CD4-positive, alpha-beta T cell (primary cell): ENCODE measurements around the gene GHITM. TPM values are rescaled to one million over a fixed set of nuclear protein-coding genes. Genes with fewer than 3 reads are reported as not detected.
"Not testable (repeated sequence)": the region's sequence is repeated elsewhere in the genome, so short reads cannot be mapped to it uniquely, and the experiment has no call there.

Experiments
- ATAC-seq: fragments of 200-7000 bp; cut with Tn5 transposase; one replicate; pipeline ENCODE4 v1.10.0; 2022; ENCODE audit warnings: mild to moderate bottlenecking; ENCODE audit not compliant: poor library complexity
- CTCF ChIA-PET: fragments of 350-600 bp; sonication (Branson Sonifier 250); formaldehyde crosslinking; loops from one replicate; lab custom pipeline; 2021; ENCODE audit warnings: antibody characterized with exemption, inconsistent platforms; lab: Charles Lee
- POLR2A ChIA-PET: fragments of 350-600 bp; sonication (Branson Sonifier 250); formaldehyde crosslinking; loops from one replicate; lab custom pipeline; 2021; ENCODE audit warnings: antibody characterized with exemption, inconsistent platforms; lab: Charles Lee
- DNase-seq, 14 experiments: peaks; one replicate each; pipeline ENCODE4 v3.0.0-alpha.2; 2013 to 2020; ENCODE audit warnings: mixed read lengths in 2 of 14
- H3K27ac ChIP-seq, 2 donors: one replicate each; pipeline versions ENCODE4 v1.5.1 to v1.7.0; 2013; ENCODE audit warnings: low read length in 2 of 2, low read depth in 1 of 2, mild to moderate bottlenecking in 1 of 2
- H3K27me3 ChIP-seq, 2 experiments: 1 replicate in 1 of 2; 2 replicates in 1 of 2; pipeline versions ENCODE4 v1.6.1 to v1.7.0; 2013; ENCODE audit warnings: low read length in 2 of 2, control low read depth in 1 of 2, mild to moderate bottlenecking in 1 of 2, moderate library complexity in 1 of 2; ENCODE audit not compliant: insufficient read depth in 2 of 2, control insufficient read depth in 1 of 2
- H3K36me3 ChIP-seq: one replicate; pipeline ENCODE4 v1.6.1; 2013; ENCODE audit warnings: low read length, control low read depth; ENCODE audit not compliant: insufficient read depth
- H3K4me1 ChIP-seq: one replicate; pipeline ENCODE4 v1.6.1; 2013; ENCODE audit warnings: low read length, control low read depth; ENCODE audit not compliant: insufficient read depth
- H3K4me3 ChIP-seq: one replicate; pipeline ENCODE4 v1.5.1; 2013; ENCODE audit warnings: mild to moderate bottlenecking, low read length, moderate library complexity
- H3K9me3 ChIP-seq, 2 experiments: 1 replicate in 1 of 2; 2 replicates in 1 of 2; pipeline versions ENCODE4 v1.6.1 to v1.7.0; 2013; ENCODE audit warnings: low read length in 2 of 2, mild to moderate bottlenecking in 2 of 2, control low read depth in 1 of 2, moderate library complexity in 1 of 2; ENCODE audit not compliant: control insufficient read depth in 1 of 2, insufficient read depth in 1 of 2
- H3K27ac Mint-ChIP-seq: one replicate; pipeline ENCODE4 v1.8.0; 2020; ENCODE audit warnings: mixed read lengths
- H3K27me3 Mint-ChIP-seq: one replicate; pipeline ENCODE4 v1.8.0; 2021; ENCODE audit warnings: mixed read lengths
- H3K36me3 Mint-ChIP-seq: one replicate; pipeline ENCODE4 v1.8.0; 2021; ENCODE audit warnings: low read depth, mixed read lengths
- H3K4me1 Mint-ChIP-seq: one replicate; pipeline ENCODE4 v1.8.0; 2021; ENCODE audit warnings: low read depth, mixed read lengths
- H3K4me3 Mint-ChIP-seq: one replicate; pipeline ENCODE4 v1.8.0; 2020; ENCODE audit warnings: mild to moderate bottlenecking, mixed read lengths
- H3K9me3 Mint-ChIP-seq: one replicate; pipeline ENCODE4 v1.8.0; 2020; ENCODE audit warnings: mixed read lengths
- intact Hi-C, 2 experiments: fragments of 100-400 bp; cut with DNase I in 1 of 2; cut with micrococcal nuclease in 1 of 2; formaldehyde crosslinking; loops; one replicate each; pipeline versions ENCODE4 v1.15.1 to v1.9.0; 2023 to 2025; cut with DNase I, micrococcal nuclease
- total RNA-seq, 174 experiments: library from RNA in 2 of 174; stranded (reverse) in 2 of 174; gene quantifications; one replicate each; pipeline ENCODE4 v1.2.3 and lab custom pipeline; 2021 to 2026
- TF ChIP-seq, protein P1 (sequence below): fragments of 200-600 bp; IDR thresholded peaks from one replicate; pipeline ENCODE4 v1.8.0; 2022; ENCODE audit warnings: antibody characterized with exemption, mild to moderate bottlenecking

Gene GHITM
- total RNA-seq, 2 experiments from 2014 or later: 64.7 to 67.9 TPM

GRCh38 chr10:84166620-84167288 is 27.4 kb downstream of the GHITM start:
- DNase-seq (no peak), ATAC-seq (no peak)
- H3K9me3 Mint-ChIP-seq: no peaks in the 10 kb centered on the region
- TF ChIP-seq, protein P1, sequence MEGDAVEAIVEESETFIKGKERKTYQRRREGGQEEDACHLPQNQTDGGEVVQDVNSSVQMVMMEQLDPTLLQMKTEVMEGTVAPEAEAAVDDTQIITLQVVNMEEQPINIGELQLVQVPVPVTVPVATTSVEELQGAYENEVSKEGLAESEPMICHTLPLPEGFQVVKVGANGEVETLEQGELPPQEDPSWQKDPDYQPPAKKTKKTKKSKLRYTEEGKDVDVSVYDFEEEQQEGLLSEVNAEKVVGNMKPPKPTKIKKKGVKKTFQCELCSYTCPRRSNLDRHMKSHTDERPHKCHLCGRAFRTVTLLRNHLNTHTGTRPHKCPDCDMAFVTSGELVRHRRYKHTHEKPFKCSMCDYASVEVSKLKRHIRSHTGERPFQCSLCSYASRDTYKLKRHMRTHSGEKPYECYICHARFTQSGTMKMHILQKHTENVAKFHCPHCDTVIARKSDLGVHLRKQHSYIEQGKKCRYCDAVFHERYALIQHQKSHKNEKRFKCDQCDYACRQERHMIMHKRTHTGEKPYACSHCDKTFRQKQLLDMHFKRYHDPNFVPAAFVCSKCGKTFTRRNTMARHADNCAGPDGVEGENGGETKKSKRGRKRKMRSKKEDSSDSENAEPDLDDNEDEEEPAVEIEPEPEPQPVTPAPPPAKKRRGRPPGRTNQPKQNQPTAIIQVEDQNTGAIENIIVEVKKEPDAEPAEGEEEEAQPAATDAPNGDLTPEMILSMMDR: no peak
- Histone ChIP-seq H3K4me1 (no peaks in the 10 kb centered on the region), H3K27ac (no peak overlapping the region), H3K27me3 (no peaks in the 10 kb centered on the region), H3K9me3 (peaks cover 0 to 7% of the 10 kb centered on the region in 2 experiments), H3K36me3 (no peaks in the 10 kb centered on the region), H3K4me3 (no peak overlapping the region)
- ChIA-PET POLR2A (no interaction called here), CTCF (interaction anchor here (1.5 kb wide), 1 partner anchor 11 kb away, joined by 3 read pairs; no protein-coding TSS in a partner anchor)
- intact Hi-C loops: no loop called here
- no peaks in the 10 kb centered on the region for H3K36me3 Mint-ChIP-seq
- H3K27me3 Mint-ChIP-seq: peaks cover 4% of the 10 kb centered on the region
- H3K27ac Mint-ChIP-seq: no peak overlapping the region
- no peak overlapping the region for H3K4me3 Mint-ChIP-seq
- no peaks in the 10 kb centered on the region for H3K4me1 Mint-ChIP-seq

DNA sequence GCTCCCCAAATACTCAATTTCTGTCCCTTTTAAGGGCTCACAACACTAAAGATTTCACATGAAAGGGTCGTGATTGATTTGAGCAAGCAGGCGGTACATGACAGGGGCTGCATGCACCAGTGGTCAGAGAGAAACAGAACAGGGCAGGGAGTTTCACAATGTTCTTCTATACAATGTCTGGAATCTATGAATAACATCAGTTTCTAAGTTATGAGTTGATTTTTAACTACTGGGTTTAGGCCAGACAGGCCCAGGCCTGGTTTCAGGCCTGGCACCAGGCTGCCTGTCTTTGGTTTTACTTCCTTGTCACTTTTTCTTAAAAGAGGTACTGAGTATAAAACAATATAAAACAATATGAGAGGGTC is 28.0 kb downstream of the GHITM start:
- H3K9me3 Mint-ChIP-seq, H3K36me3 ChIP-seq, ATAC-seq, H3K4me1 Mint-ChIP-seq, POLR2A ChIA-PET, intact Hi-C loops, DNase-seq, H3K27me3 Mint-ChIP-seq, H3K27me3 ChIP-seq, H3K4me1 ChIP-seq, H3K27ac Mint-ChIP-seq, H3K4me3 ChIP-seq, H3K36me3 Mint-ChIP-seq, H3K27ac ChIP-seq, H3K9me3 ChIP-seq, H3K4me3 Mint-ChIP-seq: not testable (repeated sequence)
- CTCF ChIA-PET: interaction anchor here (1.5 kb wide), 1 partner anchor 11 kb away, joined by 3 read pairs; no protein-coding TSS in a partner anchor

- intact Hi-C loops, DNase-seq, H3K4me3 Mint-ChIP-seq: not testable (repeated sequence)
Observed at GRCh38 chr10:84168382-84168781, 29.1 kb downstream of the GHITM start.

GRCh38 chr10:84171237-84171636 is 31.9 kb downstream of the GHITM start:
- DNase-seq, H3K4me3 ChIP-seq, ATAC-seq, H3K9me3 Mint-ChIP-seq, H3K4me1 Mint-ChIP-seq, H3K9me3 ChIP-seq, POLR2A ChIA-PET, H3K36me3 Mint-ChIP-seq, intact Hi-C loops, H3K27me3 ChIP-seq, H3K27ac Mint-ChIP-seq, H3K4me3 Mint-ChIP-seq, H3K27me3 Mint-ChIP-seq, H3K4me1 ChIP-seq, H3K27ac ChIP-seq, H3K36me3 ChIP-seq, CTCF ChIA-PET: not testable (repeated sequence)

More at GRCh38 chr10:84168382-84168781, 29.1 kb downstream of the GHITM start:
- H3K9me3 Mint-ChIP-seq, H3K27me3 Mint-ChIP-seq, H3K36me3 ChIP-seq, H3K9me3 ChIP-seq, POLR2A ChIA-PET, ATAC-seq, CTCF ChIA-PET, H3K4me3 ChIP-seq, H3K4me1 ChIP-seq, H3K27ac ChIP-seq, H3K27ac Mint-ChIP-seq, H3K4me1 Mint-ChIP-seq, H3K36me3 Mint-ChIP-seq, H3K27me3 ChIP-seq: not testable (repeated sequence)

- H3K4me3 ChIP-seq, H3K9me3 Mint-ChIP-seq, H3K27ac ChIP-seq, intact Hi-C loops, H3K36me3 Mint-ChIP-seq, DNase-seq, H3K36me3 ChIP-seq, H3K27me3 ChIP-seq, H3K9me3 ChIP-seq, H3K4me3 Mint-ChIP-seq, ATAC-seq, H3K27me3 Mint-ChIP-seq, POLR2A ChIA-PET: not testable (repeated sequence)
- peaks cover 11% of the 10 kb centered on the region for H3K4me1 Mint-ChIP-seq
- peak overlapping the region; percentile 20 for H3K27ac Mint-ChIP-seq
- H3K4me1 ChIP-seq: peaks cover 10% of the 10 kb centered on the region
- CTCF ChIA-PET: interaction anchor here (1.1 kb wide), 1 partner anchor 33 kb away, joined by 3 read pairs; the partner anchor contains the start of gene GHITM
Observed at GRCh38 chr10:84171700-84172466, 32.6 kb downstream of the GHITM start.
